ENCODE results near the gene PPP3CA. TPM values are rescaled to one million over a fixed set of nuclear protein-coding genes. Genes with fewer than 3 reads are reported as not detected.

The PPP3CA gene
- total RNA-seq, 1 donor from 2014 or later: 64.5 TPM

DNA sequence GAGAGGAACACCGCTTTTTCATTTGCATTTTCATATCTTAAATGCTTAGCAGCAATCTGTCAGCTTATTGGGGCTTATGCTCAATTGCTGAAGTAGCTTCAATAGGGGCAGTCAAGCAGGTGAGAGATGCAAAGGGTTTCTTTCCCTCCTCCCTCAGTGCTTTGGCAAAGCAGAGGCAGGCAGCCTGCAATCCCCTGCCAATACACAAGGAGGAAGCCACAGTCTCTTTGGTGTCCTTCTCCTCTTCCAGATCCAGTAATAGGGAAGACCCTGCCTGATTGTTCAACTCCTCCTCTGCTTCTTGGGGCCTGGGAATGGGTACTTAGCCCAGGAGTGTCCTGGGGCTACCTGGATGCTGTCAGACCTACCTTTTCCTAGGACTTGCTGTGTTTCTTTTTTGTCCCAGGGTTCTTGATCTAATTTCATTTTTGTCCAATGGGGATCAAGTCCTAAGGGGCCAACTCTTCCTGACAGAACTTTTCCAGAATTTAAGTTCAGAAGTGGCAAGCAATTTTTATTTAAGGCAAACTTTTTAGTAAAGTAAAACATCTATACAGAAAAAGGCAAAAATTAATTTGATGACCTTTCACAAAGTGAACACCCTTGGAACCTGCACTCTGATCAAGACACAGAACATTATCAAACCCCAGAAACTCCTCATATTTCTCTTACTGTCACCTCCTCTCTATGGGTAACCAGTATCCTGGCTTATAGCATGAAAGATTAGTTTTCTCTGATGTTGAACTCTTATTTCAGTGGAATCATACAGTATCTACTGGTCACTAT is 260.3 kb downstream of the PPP3CA start:
- H3K27me3 ChIP-seq: no peaks in the 10 kb centered on the region
- H3K36me3 ChIP-seq: peaks cover 3 to 5% of the 10 kb centered on the region in 2 donors
- no peak for DNase-seq (ENCODE audit: low spot score in 2 of 2)
- no peak overlapping the region for H3K27ac ChIP-seq
- no peak overlapping the region for H3K4me3 ChIP-seq
- intact Hi-C loops (cut with DNase I): no loop called here
- no peaks in the 10 kb centered on the region for H3K9me3 ChIP-seq
- no peaks in the 10 kb centered on the region for H3K4me1 ChIP-seq
- TF ChIP-seq, protein P1, sequence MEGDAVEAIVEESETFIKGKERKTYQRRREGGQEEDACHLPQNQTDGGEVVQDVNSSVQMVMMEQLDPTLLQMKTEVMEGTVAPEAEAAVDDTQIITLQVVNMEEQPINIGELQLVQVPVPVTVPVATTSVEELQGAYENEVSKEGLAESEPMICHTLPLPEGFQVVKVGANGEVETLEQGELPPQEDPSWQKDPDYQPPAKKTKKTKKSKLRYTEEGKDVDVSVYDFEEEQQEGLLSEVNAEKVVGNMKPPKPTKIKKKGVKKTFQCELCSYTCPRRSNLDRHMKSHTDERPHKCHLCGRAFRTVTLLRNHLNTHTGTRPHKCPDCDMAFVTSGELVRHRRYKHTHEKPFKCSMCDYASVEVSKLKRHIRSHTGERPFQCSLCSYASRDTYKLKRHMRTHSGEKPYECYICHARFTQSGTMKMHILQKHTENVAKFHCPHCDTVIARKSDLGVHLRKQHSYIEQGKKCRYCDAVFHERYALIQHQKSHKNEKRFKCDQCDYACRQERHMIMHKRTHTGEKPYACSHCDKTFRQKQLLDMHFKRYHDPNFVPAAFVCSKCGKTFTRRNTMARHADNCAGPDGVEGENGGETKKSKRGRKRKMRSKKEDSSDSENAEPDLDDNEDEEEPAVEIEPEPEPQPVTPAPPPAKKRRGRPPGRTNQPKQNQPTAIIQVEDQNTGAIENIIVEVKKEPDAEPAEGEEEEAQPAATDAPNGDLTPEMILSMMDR (IDR thresholded peaks at IDR 0.05): no peak

DNA sequence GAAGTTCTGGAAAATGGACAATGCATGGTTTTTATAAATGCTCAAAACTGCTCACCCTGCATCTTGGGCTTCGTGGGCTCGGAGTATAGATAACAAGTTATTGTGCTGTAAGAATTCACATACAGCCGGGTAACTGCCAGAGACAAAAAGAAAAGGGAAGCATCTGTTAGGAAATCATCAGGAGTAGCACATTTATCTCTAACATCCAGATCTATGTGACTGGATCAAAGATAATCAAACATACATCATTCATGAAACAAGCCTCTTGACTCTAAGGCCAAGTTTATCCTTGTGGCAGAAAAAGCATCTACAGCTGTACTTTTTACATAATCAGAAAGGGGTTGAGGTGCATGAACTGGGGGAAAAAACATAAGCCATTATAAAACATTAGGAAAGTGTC is 264.2 kb downstream of the PPP3CA start:
- H3K36me3 ChIP-seq: peaks cover 3 to 5% of the 10 kb centered on the region in 2 donors
- H3K9me3 ChIP-seq: no peaks in the 10 kb centered on the region
- H3K4me1 ChIP-seq: no peaks in the 10 kb centered on the region
- no peak for DNase-seq (ENCODE audit: low spot score in 2 of 2)
- H3K27ac ChIP-seq: no peak overlapping the region
- TF ChIP-seq, protein P1 (IDR thresholded peaks at IDR 0.05): no peak
- intact Hi-C loops (cut with DNase I): no loop called here
- no peaks in the 10 kb centered on the region for H3K27me3 ChIP-seq
- no peak overlapping the region for H3K4me3 ChIP-seq

DNA sequence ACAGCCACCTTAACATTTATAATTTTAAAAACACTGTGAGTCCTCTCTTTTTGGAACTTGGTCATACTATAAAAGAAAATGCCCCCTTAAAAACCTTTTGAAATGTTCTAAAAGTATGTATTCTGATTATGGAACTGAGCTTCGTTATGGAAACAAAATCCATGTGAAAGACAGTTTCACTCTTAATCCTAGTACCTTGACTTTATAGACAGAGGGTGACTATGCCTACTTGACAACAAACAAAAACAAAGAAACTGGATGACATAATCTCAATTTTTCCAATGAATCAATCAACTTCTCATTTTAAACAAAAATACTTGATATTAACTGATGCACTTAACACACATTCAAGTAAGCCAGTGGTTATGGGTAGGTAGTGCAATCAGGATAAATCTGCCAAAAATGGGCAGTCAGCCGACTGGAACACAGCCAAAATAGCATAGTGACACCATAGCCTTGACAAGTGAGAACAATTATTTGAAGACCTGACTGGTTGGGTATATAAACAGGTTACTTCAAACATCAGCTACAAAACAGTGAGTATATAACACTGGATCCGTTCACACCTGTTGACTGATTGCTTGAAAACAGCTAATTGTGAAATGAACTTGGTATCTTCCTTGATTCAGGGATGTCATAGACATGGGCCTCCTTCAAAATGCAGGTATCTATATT is 265.5 kb downstream of the PPP3CA start:
- TF ChIP-seq, protein P1 (IDR thresholded peaks at IDR 0.05): no peak
- no peaks in the 10 kb centered on the region for H3K9me3 ChIP-seq
- intact Hi-C loops (cut with DNase I): no loop called here

DNA sequence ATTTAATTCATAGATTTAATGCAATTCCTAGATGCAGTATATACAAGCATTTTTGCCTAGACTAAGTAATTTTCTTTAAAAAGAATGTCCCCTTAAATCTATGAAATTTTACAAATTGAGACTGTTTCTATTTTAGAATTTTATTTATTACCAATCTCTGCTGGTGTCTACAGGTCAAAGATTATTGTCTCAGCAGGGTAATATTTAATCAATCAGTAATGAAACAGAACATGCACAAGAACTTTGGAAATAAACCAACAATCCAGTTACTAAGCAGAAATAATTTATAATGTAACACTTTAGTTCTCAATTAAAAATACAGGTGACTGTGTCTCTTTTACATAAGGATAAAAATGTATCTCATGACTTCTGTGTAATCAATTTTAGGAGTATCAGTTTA is 266.2 kb downstream of the PPP3CA start:
- DNase-seq (ENCODE audit: low spot score in 2 of 2): no peak
- TF ChIP-seq, protein P1 (IDR thresholded peaks at IDR 0.05): no peak
- H3K9me3 ChIP-seq: no peaks in the 10 kb centered on the region
- H3K4me3 ChIP-seq: no peak overlapping the region
- no peaks in the 10 kb centered on the region for H3K4me1 ChIP-seq
- no peak overlapping the region for H3K27ac ChIP-seq
- H3K36me3 ChIP-seq: peaks cover 0 to 5% of the 10 kb centered on the region in 2 donors
- no peaks in the 10 kb centered on the region for H3K27me3 ChIP-seq
- intact Hi-C loops (cut with DNase I): no loop called here

More for the DNA sequence above, 265.5 kb downstream of the PPP3CA start:
- DNase-seq (ENCODE audit: low spot score in 2 of 2): no peak
- no peaks in the 10 kb centered on the region for H3K4me1 ChIP-seq
- H3K27me3 ChIP-seq: no peaks in the 10 kb centered on the region
- no peak overlapping the region for H3K27ac ChIP-seq
- peaks cover 3 to 5% of the 10 kb centered on the region in 2 donors for H3K36me3 ChIP-seq
- no peak overlapping the region for H3K4me3 ChIP-seq

DNA sequence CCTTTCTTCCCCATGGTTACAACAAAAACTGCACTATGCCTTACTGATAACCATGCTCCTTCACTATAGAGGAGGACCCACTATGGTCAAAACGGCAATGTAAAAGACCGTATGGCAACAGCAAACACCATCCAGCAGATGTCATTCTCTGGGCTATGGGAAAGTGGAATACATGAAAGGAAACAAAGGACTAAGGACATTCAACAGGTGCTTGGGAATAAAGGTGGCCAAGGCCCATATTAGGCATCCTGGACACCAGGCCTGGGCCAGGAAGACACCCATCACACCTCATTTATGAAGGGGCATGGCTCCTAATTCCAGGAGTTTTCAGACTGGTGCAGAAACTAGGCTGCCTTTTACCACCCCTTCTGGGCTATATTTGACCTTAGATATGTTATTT is 268.4 kb downstream of the PPP3CA start:
- intact Hi-C loops (cut with DNase I): no loop called here
- no peak for DNase-seq (ENCODE audit: low spot score in 2 of 2)

More for the DNA sequence above, 268.4 kb downstream of the PPP3CA start:
- H3K9me3 ChIP-seq: no peaks in the 10 kb centered on the region
- H3K36me3 ChIP-seq: peaks cover 0 to 5% of the 10 kb centered on the region in 2 donors
- no peaks in the 10 kb centered on the region for H3K27me3 ChIP-seq
- no peak overlapping the region for H3K4me3 ChIP-seq
- no peaks in the 10 kb centered on the region for H3K4me1 ChIP-seq
- TF ChIP-seq, protein P1 (IDR thresholded peaks at IDR 0.05): no peak
- no peak overlapping the region for H3K27ac ChIP-seq
